B cell (primary cell): ENCODE results near the gene TMEM98. TPM values are rescaled to one million over a fixed set of nuclear protein-coding genes. Genes with fewer than 3 reads are reported as not detected.

ENCODE experiments used
- ATAC-seq: fragments of 200-7000 bp; cut with Tn5 transposase; one replicate; pipeline ENCODE4 v1.10.0; 2021; ENCODE audit warnings: low read depth, mild to moderate bottlenecking, moderate number of reproducible peaks, moderate library complexity
- CTCF ChIA-PET: fragments of 350-600 bp; sonication (Branson Sonifier 250); formaldehyde crosslinking; loops from one replicate; lab custom pipeline; 2021; ENCODE audit warnings: antibody characterized with exemption, inconsistent platforms; lab: Charles Lee
- POLR2A ChIA-PET: fragments of 350-600 bp; sonication (Branson Sonifier 250); formaldehyde crosslinking; loops from one replicate; lab custom pipeline; 2021; ENCODE audit warnings: antibody characterized with exemption; lab: Charles Lee
- DNase-seq: peaks from one replicate; pipeline ENCODE4 v3.0.0; 2013
- H2AFZ ChIP-seq: 2 replicates; pipeline ENCODE4 v1.6.1; 2012; ENCODE audit warnings: mild to moderate bottlenecking, low read depth, low read length; ENCODE audit not compliant: insufficient read depth, poor library complexity, severe bottlenecking
- H3K27ac ChIP-seq, 2 donors: 1 replicate in 1 of 2; 2 replicates in 1 of 2; pipeline ENCODE4 v1.5.1; 2012 to 2013; ENCODE audit warnings: low read length in 2 of 2, mild to moderate bottlenecking in 2 of 2, moderate library complexity in 1 of 2
- H3K27me3 ChIP-seq, 4 experiments: fragments of 200-600 bp in 1 of 4; sonication (generic) in 1 of 4; replicated peaks in 1 of 4; 1 replicate in 2 of 4; 2 replicates in 2 of 4; pipeline versions ENCODE4 v1.6.1 to v1.7.0; 2013 to 2016; ENCODE audit warnings: low read length in 3 of 4, mild to moderate bottlenecking in 2 of 4, mixed read lengths in 1 of 4, moderate library complexity in 1 of 4; ENCODE audit not compliant: insufficient read depth in 4 of 4, control insufficient read depth in 3 of 4; ENCODE audit errors: control extremely low read depth in 1 of 4
- H3K36me3 ChIP-seq, 2 experiments: replicated peaks in 1 of 2; 1 replicate in 1 of 2; 2 replicates in 1 of 2; pipeline versions ENCODE4 v1.6.1 to v1.7.1; 2013; ENCODE audit warnings: low read length in 1 of 2; ENCODE audit not compliant: insufficient read depth in 2 of 2, control insufficient read depth in 1 of 2; ENCODE audit errors: control extremely low read depth in 1 of 2, extremely low read depth in 1 of 2
- H3K4me1 ChIP-seq, 2 donors: fragments of 200-600 bp in 1 of 2; sonication (generic) in 1 of 2; 1 replicate in 1 of 2; 2 replicates in 1 of 2; pipeline versions ENCODE4 v1.5.1 to v1.6.1; 2013 to 2017; ENCODE audit warnings: low read length in 2 of 2; ENCODE audit not compliant: control insufficient read depth in 2 of 2, insufficient read depth in 2 of 2
- H3K4me2 ChIP-seq: replicated peaks from 2 replicates; pipeline ENCODE3; 2012; ENCODE audit warnings: mild to moderate bottlenecking, low read depth, low read length; ENCODE audit not compliant: poor library complexity, severe bottlenecking
- H3K4me3 ChIP-seq, 5 experiments: fragments of 200-600 bp in 1 of 5; sonication (generic) in 1 of 5; 1 replicate in 3 of 5; 2 replicates in 2 of 5; pipeline versions ENCODE4 v1.5.1 to v1.7.0; 2011 to 2016; ENCODE audit warnings: low read length in 4 of 5, mild to moderate bottlenecking in 4 of 5, low read depth in 2 of 5, control low read depth in 1 of 5, moderate library complexity in 1 of 5; ENCODE audit not compliant: insufficient read depth in 1 of 5; ENCODE audit errors: control extremely low read depth in 1 of 5, extremely low read depth in 1 of 5
- H3K79me2 ChIP-seq: fragments of 200-600 bp; sonication (generic); one replicate; pipeline ENCODE4 v1.6.0; 2016; ENCODE audit warnings: low read length; ENCODE audit not compliant: control insufficient read depth, insufficient read depth
- H3K9ac ChIP-seq: fragments of 200-600 bp; sonication (generic); 2 replicates; pipeline ENCODE4 v1.6.1; 2017; ENCODE audit warnings: mild to moderate bottlenecking, low read length, moderate library complexity
- H3K9me3 ChIP-seq, 3 donors: one replicate each; pipeline versions ENCODE4 v1.6.1 to v1.7.1; 2013; ENCODE audit warnings: low read length in 2 of 3; ENCODE audit not compliant: control insufficient read depth in 2 of 3, insufficient read depth in 1 of 3; ENCODE audit errors: control extremely low read depth in 1 of 3
- H4K20me1 ChIP-seq: 2 replicates; pipeline ENCODE4 v1.6.0; 2012; ENCODE audit warnings: mild to moderate bottlenecking, low read length; ENCODE audit not compliant: insufficient read depth, control insufficient read depth, poor library complexity, severe bottlenecking
- H3K27ac Mint-ChIP-seq: one replicate; pipeline ENCODE4 v1.8.0; 2021; ENCODE audit warnings: mixed read lengths
- H3K27me3 Mint-ChIP-seq: one replicate; pipeline ENCODE4 v1.8.0; 2021; ENCODE audit warnings: mixed read lengths
- H3K4me1 Mint-ChIP-seq: one replicate; pipeline ENCODE4 v1.8.0; 2021; ENCODE audit warnings: mixed read lengths
- H3K4me3 Mint-ChIP-seq: one replicate; pipeline ENCODE4 v1.8.0; 2021; ENCODE audit warnings: mixed read lengths
- H3K9me3 Mint-ChIP-seq: one replicate; pipeline ENCODE4 v1.8.0; 2022; ENCODE audit warnings: mixed read lengths; ENCODE audit not compliant: insufficient read depth
- EZH2 ChIP-seq: IDR thresholded peaks from 2 replicates; pipeline ENCODE4 v1.6.1; 2012; ENCODE audit warnings: borderline replicate concordance, low read depth, mild to moderate bottlenecking, moderate library complexity, low read length; ENCODE audit not compliant: insufficient read depth, poor library complexity, severe bottlenecking
- WGBS: methylation state at CpG from one replicate; pipeline ENCODE4 v1.1.5; 2013; ENCODE audit warnings: missing lambda C conversion rate; ENCODE audit not compliant: insufficient coverage; 5-methylcytosine and 5-hydroxymethylcytosine counted together
- intact Hi-C: fragments of 100-400 bp; cut with micrococcal nuclease; formaldehyde crosslinking; loops from one replicate; pipeline ENCODE4 v1.10.0; 2022
- polyA plus RNA-seq: library from polyadenylated mRNA; depleted of rRNA; stranded (reverse); fragments of >200 nt; gene quantifications from 2 replicates; pipeline ENCODE4 v1.2.3, GENCODE V29; 2012
- total RNA-seq, 2 donors: library from RNA; stranded (reverse); fragments of 120-200 nt in 1 of 2; gene quantifications; 1 replicate in 1 of 2; 2 replicates in 1 of 2; pipeline versions ENCODE4 v1.2.3 to v1.2.4, GENCODE V29; 2013 to 2022
- TF ChIP-seq, protein P1 (sequence below): fragments of 200-600 bp; IDR thresholded peaks from one replicate; pipeline ENCODE4 v1.8.0; 2022; ENCODE audit warnings: antibody characterized with exemption, mild to moderate bottlenecking

Gene TMEM98
- total and polyA plus RNA-seq, 2 donors (not counting 1 experiment from before 2014, with no cell fraction given): not detected

DNA sequence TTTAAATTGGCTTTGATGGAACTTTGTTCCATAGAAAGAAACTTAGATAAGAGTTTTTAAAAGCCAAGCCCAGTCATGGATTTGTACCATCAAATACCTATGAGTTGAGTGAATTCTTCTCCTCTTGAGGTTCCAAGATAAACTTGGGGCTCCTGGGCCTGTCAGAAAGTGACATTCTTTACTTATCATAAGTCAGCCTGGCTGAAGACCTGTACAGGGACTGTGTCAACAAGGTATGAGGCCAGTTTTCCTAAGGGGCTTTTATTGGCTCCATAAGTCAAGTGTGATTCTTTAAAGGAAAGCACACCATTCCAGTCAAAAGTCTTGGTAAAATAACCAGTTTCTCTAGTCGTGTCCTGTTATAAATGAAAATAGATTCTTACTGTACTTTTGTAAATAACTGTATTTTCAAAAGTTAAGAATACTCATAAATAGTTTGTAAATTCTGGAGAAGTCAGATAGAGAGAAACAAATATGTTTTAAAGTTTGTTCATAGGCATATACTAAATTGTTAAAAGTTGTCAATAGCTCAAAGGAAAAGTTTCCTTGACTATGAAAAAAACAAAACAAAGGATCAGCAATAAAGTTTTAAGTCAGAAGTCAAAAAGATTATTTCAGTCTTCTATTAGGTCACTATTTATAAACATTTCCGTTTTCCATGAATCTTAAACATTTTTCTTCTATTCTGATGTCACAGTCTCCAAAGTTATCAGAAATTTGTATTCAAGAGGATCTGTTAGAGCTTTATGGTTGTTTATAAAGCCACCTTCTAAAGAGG lies 28.5 kb upstream of the TMEM98 start:
- TF ChIP-seq, protein P1, sequence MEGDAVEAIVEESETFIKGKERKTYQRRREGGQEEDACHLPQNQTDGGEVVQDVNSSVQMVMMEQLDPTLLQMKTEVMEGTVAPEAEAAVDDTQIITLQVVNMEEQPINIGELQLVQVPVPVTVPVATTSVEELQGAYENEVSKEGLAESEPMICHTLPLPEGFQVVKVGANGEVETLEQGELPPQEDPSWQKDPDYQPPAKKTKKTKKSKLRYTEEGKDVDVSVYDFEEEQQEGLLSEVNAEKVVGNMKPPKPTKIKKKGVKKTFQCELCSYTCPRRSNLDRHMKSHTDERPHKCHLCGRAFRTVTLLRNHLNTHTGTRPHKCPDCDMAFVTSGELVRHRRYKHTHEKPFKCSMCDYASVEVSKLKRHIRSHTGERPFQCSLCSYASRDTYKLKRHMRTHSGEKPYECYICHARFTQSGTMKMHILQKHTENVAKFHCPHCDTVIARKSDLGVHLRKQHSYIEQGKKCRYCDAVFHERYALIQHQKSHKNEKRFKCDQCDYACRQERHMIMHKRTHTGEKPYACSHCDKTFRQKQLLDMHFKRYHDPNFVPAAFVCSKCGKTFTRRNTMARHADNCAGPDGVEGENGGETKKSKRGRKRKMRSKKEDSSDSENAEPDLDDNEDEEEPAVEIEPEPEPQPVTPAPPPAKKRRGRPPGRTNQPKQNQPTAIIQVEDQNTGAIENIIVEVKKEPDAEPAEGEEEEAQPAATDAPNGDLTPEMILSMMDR: no peak
- TF ChIP-seq EZH2: no peak
- Mint-ChIP-seq H3K9me3 (no peaks in the 10 kb centered on the region), H3K4me1 (no peaks in the 10 kb centered on the region), H3K27ac (no peak overlapping the region), H3K4me3 (no peak overlapping the region), H3K27me3 (peaks cover 14% of the 10 kb centered on the region)
- no peak overlapping the region for H3K9ac ChIP-seq
- no peaks in the 10 kb centered on the region for H3K36me3 ChIP-seq
- H3K79me2 ChIP-seq: no peaks in the 10 kb centered on the region
- no peak for ATAC-seq
- H3K4me2 ChIP-seq: no peak overlapping the region
- H2AFZ ChIP-seq: no peak overlapping the region
- no peaks in the 10 kb centered on the region for H3K4me1 ChIP-seq
- no peak for DNase-seq
- H3K9me3 ChIP-seq: no peaks in the 10 kb centered on the region
- no CpG with 5 or more reads among the region's 2 CpGs for WGBS
- no peak overlapping the region for H3K4me3 ChIP-seq
- intact Hi-C loops: no loop called here
- ChIA-PET CTCF (interaction anchor here (0.7 to 1.3 kb wide), 2 partner anchors 22 to 116 kb away, joined by 3 read pairs; partner anchors contain the start of gene MYO1D), POLR2A (no interaction called here)
- peaks cover 0 to 3% (median 2%) of the 10 kb centered on the region in 4 experiments for H3K27me3 ChIP-seq
- no peaks in the 10 kb centered on the region for H4K20me1 ChIP-seq
- no peak overlapping the region for H3K27ac ChIP-seq

DNA sequence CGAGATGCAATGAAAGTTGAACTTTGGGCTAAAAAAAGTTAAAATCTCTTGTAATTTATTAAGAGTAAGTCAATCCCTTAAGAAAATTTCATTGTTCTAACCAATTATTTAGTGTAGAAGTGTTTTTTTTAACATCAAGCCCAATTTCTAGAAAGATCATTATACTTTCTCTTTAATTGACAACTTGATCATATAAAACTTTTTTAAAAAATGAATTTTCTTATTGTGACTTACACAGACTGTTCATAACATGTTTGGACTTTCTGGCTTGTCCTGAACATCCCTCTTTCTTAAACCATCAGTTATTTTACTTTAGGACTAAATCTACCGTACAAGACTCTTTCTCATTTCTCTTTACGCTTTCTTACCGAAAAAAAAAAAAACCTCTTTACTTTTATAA lies 26.2 kb upstream of the TMEM98 start:
- Histone ChIP-seq H3K79me2 (no peaks in the 10 kb centered on the region), H3K4me2 (no peak overlapping the region), H3K4me3 (no peak overlapping the region), H3K27me3 (peaks cover 0 to 7% (median 1%) of the 10 kb centered on the region in 4 experiments), H3K9me3 (no peaks in the 10 kb centered on the region), H2AFZ (no peak overlapping the region), H3K4me1 (no peaks in the 10 kb centered on the region), H3K9ac (no peak overlapping the region), H4K20me1 (no peaks in the 10 kb centered on the region), H3K27ac (no peak overlapping the region), H3K36me3 (no peaks in the 10 kb centered on the region)
- ATAC-seq: no peak
- Mint-ChIP-seq H3K27ac (no peak overlapping the region), H3K4me3 (no peak overlapping the region), H3K9me3 (no peaks in the 10 kb centered on the region), H3K4me1 (no peaks in the 10 kb centered on the region), H3K27me3 (peaks cover 19% of the 10 kb centered on the region)
- no peak for DNase-seq
- no CpG with 5 or more reads among the region's 4 CpGs for WGBS
- TF ChIP-seq, protein P1: no peak
- no peak for TF ChIP-seq EZH2
- POLR2A ChIA-PET: no interaction called here
- intact Hi-C loops: no loop called here
- CTCF ChIA-PET: no interaction called here
